Motor neuron (in vitro differentiated cells): ENCODE results near the gene GPSM1. TPM values are rescaled to one million over a fixed set of nuclear protein-coding genes. Genes with fewer than 3 reads are reported as not detected.
"Not testable (repeated sequence)": the region's sequence is repeated elsewhere in the genome, so short reads cannot be mapped to it uniquely, and the experiment has no call there.

ENCODE experiments used
- ATAC-seq, 8 experiments: fragments of 200-7000 bp; cut with Tn5 transposase; replicated peaks in 6 of 8; 2 replicates each; pipeline ENCODE4 v1.8.0; 2021; ENCODE audit warnings: mild to moderate bottlenecking in 8 of 8, moderate library complexity in 8 of 8
- H3K27ac ChIP-seq, 2 donors: fragments of 250-450 bp; sonication (Bioruptor Pico); 2 replicates each; pipeline ENCODE4 v1.9.0; 2021; ENCODE audit warnings: antibody characterized with exemption in 2 of 2, mild to moderate bottlenecking in 2 of 2, moderate library complexity in 1 of 2
- H3K4me1 ChIP-seq, 2 donors: fragments of 250-450 bp; sonication (Bioruptor Pico); replicated peaks in 1 of 2; 2 replicates each; pipeline ENCODE4 v1.6.1; 2021; ENCODE audit warnings: antibody characterized with exemption in 2 of 2, mild to moderate bottlenecking in 2 of 2, moderate library complexity in 1 of 2
- H3K4me3 ChIP-seq, 5 donors: fragments of 250-450 bp; sonication (Bioruptor Pico); 2 replicates each; pipeline ENCODE4 v1.9.0; 2021; ENCODE audit warnings: antibody characterized with exemption in 5 of 5, mild to moderate bottlenecking in 5 of 5, moderate library complexity in 4 of 5
- WGBS, 10 experiments: fragments of 450-650 bp; shearing (Covaris generic); methylation state at CpG; one replicate each; pipeline ENCODE4 v1.0.0; 2022; 5-methylcytosine and 5-hydroxymethylcytosine counted together
- in situ Hi-C, 9 experiments: fragments of 400-800 bp; cut with MboI; loops; one replicate each; pipeline ENCODE4 v1.15.0; 2021; ENCODE audit warnings: low sequenced_read_pairs in 9 of 9, low pct_unique_long_range_greater_than_20kb in 2 of 9; ENCODE audit not compliant: unreplicated experiment in 9 of 9
- total RNA-seq, 8 experiments: library from RNA; unstranded; fragments of 300-600 nt; gene quantifications; 2 replicates each; pipeline versions ENCODE4 v1.2.3 to v1.2.4, GENCODE V29; 2022

The GPSM1 gene
- total RNA-seq, 8 experiments from 2014 or later = 10.3 to 40.8 (median 28.9) TPM

DNA sequence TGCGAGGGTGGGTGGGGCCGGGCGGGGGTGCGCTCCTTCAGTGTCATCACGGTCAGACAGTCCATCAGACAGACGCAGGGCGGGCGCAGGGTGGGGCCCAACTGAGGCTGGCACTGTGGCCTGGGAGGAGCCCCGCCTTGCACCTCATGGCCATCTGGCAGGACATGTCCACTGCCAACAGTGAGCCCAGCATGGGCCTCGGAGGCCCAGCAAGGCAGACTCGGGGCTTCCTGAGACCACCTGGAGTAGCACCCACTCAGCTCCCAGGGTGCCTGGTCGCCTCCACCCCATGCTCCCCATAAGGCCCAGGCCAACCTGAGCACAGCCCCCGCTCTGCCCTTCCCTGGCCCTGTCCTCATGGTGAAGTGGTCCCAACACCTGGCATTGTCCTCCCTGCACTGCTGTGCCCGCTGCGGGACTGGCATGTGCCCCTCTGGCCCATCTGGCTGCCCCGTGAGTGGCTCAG is 8.5 kb upstream of the GPSM1 start:
- WGBS, 10 experiments = 60 to 87% methylated on average over 2 to 3 of the region's 16 CpGs; no CpG with 5 or more reads in 8 of the 10 experiments
- in situ Hi-C loops = no loop called here
- Histone ChIP-seq H3K4me1 (peaks cover 22 to 23% of the 10 kb centered on the region in 2 donors), H3K27ac (no peak overlapping the region), H3K4me3 (no peak overlapping the region)
- ATAC-seq = peak in 2 of 8 experiments; percentile 67 to 72

GRCh38 chr9:136319244-136319643 is 8.1 kb upstream of the GPSM1 start:
- H3K27ac ChIP-seq, H3K4me3 ChIP-seq, in situ Hi-C loops: not testable (repeated sequence)
- ATAC-seq = peak in 1 of 8 experiments; percentile 10
- WGBS, 10 experiments = 60 to 100% (median 98%) methylated on average over 1 to 7 of the region's 14 CpGs; no CpG with 5 or more reads in 4 of the 10 experiments
- peaks cover 23 to 24% of the 10 kb centered on the region in 2 donors for H3K4me1 ChIP-seq

- H3K27ac ChIP-seq, H3K4me3 ChIP-seq, ATAC-seq, in situ Hi-C loops: not testable (repeated sequence)
- 75 to 100% (median 95%) methylated on average over 1 to 3 of the region's 3 CpGs for WGBS, 10 experiments
- peaks cover 23 to 31% of the 10 kb centered on the region in 2 donors for H3K4me1 ChIP-seq
These were observed 7.4 kb upstream of the GPSM1 start for GRCh38 chr9:136319955-136320354.

GRCh38 chr9:136320972-136321371 is 6.4 kb upstream of the GPSM1 start:
- in situ Hi-C loops, H3K27ac ChIP-seq, H3K4me3 ChIP-seq, ATAC-seq: not testable (repeated sequence)
- H3K4me1 ChIP-seq = peaks cover 23 to 39% of the 10 kb centered on the region in 2 donors

DNA sequence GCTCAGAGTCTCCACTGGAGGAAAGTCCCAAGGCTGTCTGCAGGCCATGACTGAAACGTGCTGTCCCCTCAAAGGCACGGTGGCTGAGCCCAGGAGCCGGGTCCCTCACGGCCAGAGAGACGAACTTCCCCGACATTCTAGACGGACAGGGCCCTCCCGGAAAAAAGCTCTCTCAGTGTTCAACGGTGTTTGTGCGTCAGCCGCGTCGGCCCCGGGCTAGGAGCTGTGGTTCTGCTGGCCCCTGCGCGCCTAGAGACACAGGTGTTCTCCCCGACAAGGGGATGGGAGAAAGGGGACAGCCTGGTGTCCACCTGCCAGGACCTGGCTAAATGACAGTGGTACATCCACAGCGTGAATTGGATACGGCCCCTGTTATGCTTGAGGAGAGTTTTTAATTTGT is 5.8 kb upstream of the GPSM1 start:
- WGBS, 10 experiments = 79 to 100% (median 91%) methylated on average over 1 to 14 of the region's 19 CpGs; no CpG with 5 or more reads in 2 of the 10 experiments

GRCh38 chr9:136322756-136323330 is 4.5 kb upstream of the GPSM1 start:
- no peak overlapping the region for H3K4me3 ChIP-seq
- no peak for ATAC-seq
- H3K27ac ChIP-seq = no peak overlapping the region
- in situ Hi-C loops = no loop called here
- peaks cover 24 to 41% of the 10 kb centered on the region in 2 donors for H3K4me1 ChIP-seq
- 30 to 82% (median 46%) methylated on average over 2 to 7 of the region's 23 CpGs; no CpG with 5 or more reads in 5 of the 10 experiments for WGBS, 10 experiments

More for the DNA sequence above, 5.8 kb upstream of the GPSM1 start:
- no peak for ATAC-seq
- Histone ChIP-seq H3K4me1 (peaks cover 29 to 45% of the 10 kb centered on the region in 2 donors), H3K4me3 (no peak overlapping the region), H3K27ac (no peak overlapping the region)
- in situ Hi-C loops = no loop called here

DNA sequence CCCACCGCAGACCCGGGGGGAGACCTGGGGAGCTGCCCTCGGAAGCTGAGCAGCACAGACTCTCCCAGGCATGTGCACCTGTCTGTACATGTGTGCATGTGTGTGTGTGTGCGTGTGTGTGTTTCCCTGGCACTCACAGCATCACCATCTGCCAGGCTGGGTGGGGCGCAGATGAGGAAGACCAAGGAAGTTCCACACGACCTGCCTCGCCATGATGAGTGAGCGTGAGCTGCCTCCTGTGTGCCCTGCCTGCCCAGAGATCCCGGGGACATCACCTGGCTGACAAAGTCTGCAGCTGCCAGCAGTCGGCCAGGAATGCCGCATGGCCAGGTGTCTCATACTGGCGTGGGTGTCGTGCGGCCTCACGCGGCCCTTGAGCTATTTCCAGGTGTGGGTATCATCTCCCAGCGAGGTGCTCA is 4.0 kb upstream of the GPSM1 start:
- H3K27ac ChIP-seq = no peak overlapping the region
- no peak overlapping the region for H3K4me3 ChIP-seq
- in situ Hi-C loops = no loop called here
- H3K4me1 ChIP-seq = peaks cover 18 to 36% of the 10 kb centered on the region in 2 donors
- no peak for ATAC-seq
- WGBS, 10 experiments = 75 to 100% (median 77%) methylated on average over 1 to 5 of the region's 17 CpGs; no CpG with 5 or more reads in 7 of the 10 experiments

DNA sequence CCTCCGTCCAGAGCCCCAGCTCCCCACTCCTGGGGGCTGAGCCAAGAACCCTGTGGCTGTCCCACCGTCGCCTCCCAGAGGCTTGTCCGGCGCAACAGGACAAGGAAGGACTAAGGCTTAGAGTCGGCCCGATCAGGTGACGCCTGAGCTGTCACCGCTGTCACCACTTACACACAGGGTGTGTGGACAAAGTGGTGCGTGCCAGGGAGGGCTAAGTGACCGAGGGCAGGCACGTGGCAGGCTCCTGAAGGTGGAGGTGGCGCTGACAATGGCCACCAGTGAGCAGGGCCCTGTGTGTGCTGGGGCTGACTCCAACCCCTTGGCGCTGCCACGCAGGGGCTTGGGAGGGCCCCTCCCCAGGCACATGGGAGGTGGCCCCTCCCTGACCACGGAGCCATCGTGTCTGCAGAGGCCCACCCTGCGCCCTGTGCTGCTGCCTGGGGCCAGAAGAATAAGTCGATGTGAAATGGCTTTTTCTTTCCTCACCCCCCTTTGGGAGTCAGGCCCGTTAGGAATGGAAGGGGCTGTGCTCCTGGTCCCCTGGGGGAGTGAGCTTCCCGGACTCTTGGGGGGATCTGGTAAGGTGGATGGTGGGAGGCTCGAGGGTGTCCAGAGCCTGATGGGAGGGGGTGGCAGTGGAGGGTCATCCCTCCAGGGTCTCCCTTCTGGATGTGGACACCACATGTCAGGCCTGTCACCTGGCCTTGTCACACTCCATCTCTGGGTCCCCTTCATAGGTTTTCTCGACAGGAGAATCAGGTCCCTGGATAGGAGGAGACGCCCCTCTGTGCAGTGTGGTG is 2.6 kb upstream of the GPSM1 start:
- Histone ChIP-seq H3K27ac (no peak overlapping the region), H3K4me3 (no peak overlapping the region), H3K4me1 (peaks cover 21 to 41% of the 10 kb centered on the region in 2 donors)
- ATAC-seq = peak in 5 of 8 experiments; percentile 2 to 28 (median 20)
- WGBS, 10 experiments = 60 to 90% methylated on average over 1 to 5 of the region's 24 CpGs; no CpG with 5 or more reads in 8 of the 10 experiments
- in situ Hi-C loops = no loop called here

DNA sequence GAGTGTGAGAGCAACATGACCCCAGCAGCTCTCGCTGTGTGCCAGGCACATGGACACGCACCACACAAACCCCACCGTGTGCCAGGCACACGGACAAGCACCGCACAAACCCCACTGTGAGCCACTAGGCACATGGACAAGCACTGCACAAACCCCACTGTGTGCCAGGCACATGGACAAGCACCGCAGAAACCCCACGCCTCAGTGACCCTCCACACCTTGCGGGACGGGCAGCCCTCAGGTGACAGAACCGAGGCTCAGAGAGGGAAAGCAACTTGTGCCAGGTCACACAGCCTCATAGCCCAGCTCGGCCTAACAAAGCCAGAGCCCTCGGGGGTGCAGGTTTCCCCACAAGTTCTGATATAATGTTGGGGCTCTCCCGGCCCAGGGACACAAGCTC is 2.0 kb upstream of the GPSM1 start:
- Histone ChIP-seq H3K27ac (no peak overlapping the region), H3K4me1 (peaks cover 25 to 46% of the 10 kb centered on the region in 2 donors), H3K4me3 (no peak overlapping the region)
- WGBS, 10 experiments = 80 to 100% (median 100%) methylated on average over 1 to 3 of the region's 13 CpGs; no CpG with 5 or more reads in 7 of the 10 experiments
- no peak for ATAC-seq
- in situ Hi-C loops = no loop called here

DNA sequence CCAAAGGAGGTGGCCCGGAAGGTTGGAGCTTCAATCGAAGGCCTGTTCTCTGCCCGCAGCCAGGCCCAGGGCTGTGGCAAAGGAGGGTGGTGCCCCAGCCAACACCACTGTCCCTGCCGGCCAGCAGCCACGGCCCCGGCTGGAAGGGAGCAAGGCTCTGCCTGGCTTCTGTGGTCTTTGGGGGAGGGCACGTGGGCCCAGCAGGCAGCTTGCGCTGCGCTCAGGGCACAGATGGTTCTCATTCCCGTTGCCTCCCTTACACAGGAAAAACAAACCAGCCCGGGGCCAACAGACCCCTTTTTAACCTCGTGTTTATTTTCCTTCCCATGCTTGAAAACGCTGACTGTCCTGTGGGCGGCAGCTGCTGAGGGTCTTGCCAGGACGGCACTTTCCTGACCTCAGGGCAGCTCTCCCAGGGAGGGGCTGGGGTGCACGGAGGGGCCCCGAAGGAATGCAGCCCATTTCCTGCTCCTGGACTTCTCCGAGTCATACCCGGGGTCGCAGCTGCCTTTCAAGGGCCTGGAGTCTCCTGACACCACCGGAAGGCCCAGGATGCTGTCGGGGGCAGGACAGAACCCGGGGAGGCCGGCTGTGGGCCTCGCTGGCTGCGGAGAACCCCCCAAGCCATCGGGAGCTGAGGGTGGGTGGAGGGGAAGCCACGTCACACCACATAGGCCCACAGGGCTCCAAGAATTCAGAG is 1.1 kb upstream of the GPSM1 start:
- H3K4me1 ChIP-seq = peaks cover 25 to 48% of the 10 kb centered on the region in 2 donors
- WGBS, 10 experiments = 0 to 73% (median 32%) methylated on average over 1 to 10 of the region's 28 CpGs; no CpG with 5 or more reads in 5 of the 10 experiments
- peak overlapping the region; percentile 91 for H3K27ac ChIP-seq
- H3K4me3 ChIP-seq = no peak overlapping the region
- in situ Hi-C loops = no loop called here
- peak in 5 of 8 experiments; percentile 0 to 14 (median 1) for ATAC-seq

- Histone ChIP-seq H3K27ac (peak overlapping the region; percentile 91), H3K4me3 (peak overlapping the region; percentile 58 to 86 (median 70)), H3K4me1 (peaks cover 25 to 48% of the 10 kb centered on the region in 2 donors)
- in situ Hi-C loops = no loop called here
- ATAC-seq = peak in 6 of 8 experiments; percentile 27 to 53 (median 44)
- no CpG with 5 or more reads among the region's 17 CpGs for WGBS, 10 experiments
These were observed 507 bp upstream of the GPSM1 start for GRCh38 chr9:136326761-136327303.

DNA sequence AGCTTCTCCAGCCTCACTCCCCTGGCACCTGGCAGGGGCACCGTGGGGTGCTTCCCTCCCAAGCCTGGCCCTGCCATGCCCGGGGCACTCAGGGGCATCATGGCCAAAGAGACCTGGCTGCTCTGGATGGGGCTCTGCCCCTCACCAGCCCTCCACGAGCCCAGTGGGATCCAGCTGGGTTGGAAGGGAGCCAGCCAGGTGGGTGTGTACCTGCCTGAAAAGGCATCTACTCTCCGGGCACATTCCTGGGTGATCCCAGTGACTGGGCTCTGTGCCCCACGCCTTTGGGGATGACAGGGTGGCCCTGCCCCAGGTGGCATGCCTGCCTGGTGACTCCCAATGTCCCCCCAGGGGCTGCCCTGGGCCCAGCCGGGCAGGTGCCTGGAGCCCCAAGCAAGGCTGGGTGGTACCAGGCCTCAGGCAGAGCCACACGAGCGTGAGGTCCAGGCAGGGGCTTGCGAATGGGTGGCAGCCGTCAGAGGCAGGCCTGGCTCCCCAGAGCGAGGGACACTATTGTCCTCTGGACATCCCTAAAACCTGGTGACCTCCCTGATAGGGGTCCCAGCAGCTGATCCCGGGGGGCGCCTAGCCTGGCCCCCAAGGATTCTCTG is 777 bp downstream of the GPSM1 start:
- peak in 7 of 8 experiments; percentile 7 to 23 (median 12) for ATAC-seq
- peaks cover 25 to 48% of the 10 kb centered on the region in 2 donors for H3K4me1 ChIP-seq
- 0 to 17% (median 6%) methylated on average over 1 to 5 of the region's 13 CpGs; no CpG with 5 or more reads in 6 of the 10 experiments for WGBS, 10 experiments
- H3K4me3 ChIP-seq = peak overlapping the region; percentile 58 to 86 (median 70)
- H3K27ac ChIP-seq = peak overlapping the region; percentile 91
- in situ Hi-C loops = no loop called here
